BLaER1 (cell line): ENCODE measurements around the gene UBXN7.
"Not testable (repeated sequence)": the region's sequence is repeated elsewhere in the genome, so short reads cannot be mapped to it uniquely, and the experiment has no call there.

Experiments used
- H3K27ac ChIP-seq: shearing (Covaris generic); formaldehyde crosslinking; 2 replicates; pipeline ENCODE4 v1.8.1; 2022
- H3K27me3 ChIP-seq: shearing (Covaris generic); formaldehyde crosslinking; 2 replicates; pipeline ENCODE4 v1.8.1; 2022
- H3K36me3 ChIP-seq: shearing (Covaris generic); formaldehyde crosslinking; 2 replicates; pipeline ENCODE4 v1.8.1; 2022
- H3K4me1 ChIP-seq: shearing (Covaris generic); formaldehyde crosslinking; 2 replicates; pipeline ENCODE4 v1.8.1; 2022
- H3K4me2 ChIP-seq: shearing (Covaris generic); formaldehyde crosslinking; 2 replicates; pipeline ENCODE4 v1.8.1; 2022
- H3K4me3 ChIP-seq: shearing (Covaris generic); formaldehyde crosslinking; 2 replicates; pipeline ENCODE4 v1.8.1; 2022
- H3K9ac ChIP-seq: shearing (Covaris generic); formaldehyde crosslinking; 2 replicates; pipeline ENCODE4 v1.8.1; 2022
- H3K9me3 ChIP-seq: shearing (Covaris generic); formaldehyde crosslinking; 2 replicates; pipeline ENCODE4 v1.8.1; 2022
- H4K20me1 ChIP-seq: shearing (Covaris generic); formaldehyde crosslinking; 2 replicates; pipeline ENCODE4 v1.8.1; 2022
- Cebpa-rat ChIP-seq: shearing (Covaris generic); IDR thresholded peaks from 2 replicates; pipeline ENCODE4 v1.8.1; 2022

Gene UBXN7

DNA sequence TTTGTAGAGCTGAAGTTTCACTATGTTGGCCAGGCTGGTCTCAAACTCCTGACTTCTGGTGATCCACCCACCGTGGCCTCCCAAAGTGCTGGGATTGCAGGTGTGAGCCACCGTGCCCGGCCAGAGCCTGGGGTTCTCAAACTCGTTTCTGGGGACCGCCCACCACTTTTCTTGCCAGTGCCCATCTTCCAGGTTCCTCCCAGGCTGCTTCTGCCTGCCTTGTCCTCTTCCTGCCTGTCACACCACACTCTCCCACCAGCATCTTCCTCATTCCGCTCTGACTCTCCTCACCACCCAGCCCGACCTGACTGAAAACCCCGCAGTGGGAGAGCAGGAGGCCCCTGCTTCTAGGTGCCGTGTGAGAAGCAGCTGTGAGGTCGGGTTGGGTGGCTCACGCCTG is 111.1 kb downstream of the UBXN7 start:
- no peaks in the 10 kb centered on the region for H4K20me1 ChIP-seq
- H3K4me3 ChIP-seq = no peak overlapping the region
- no peak overlapping the region for H3K27ac ChIP-seq
- no peak overlapping the region for H3K9ac ChIP-seq
- H3K4me2 ChIP-seq = no peak overlapping the region
- TF ChIP-seq Cebpa-rat = no peak
- H3K9me3 ChIP-seq = no peaks in the 10 kb centered on the region
- H3K27me3 ChIP-seq = no peaks in the 10 kb centered on the region
- no peaks in the 10 kb centered on the region for H3K36me3 ChIP-seq
- peaks cover 18% of the 10 kb centered on the region for H3K4me1 ChIP-seq

DNA sequence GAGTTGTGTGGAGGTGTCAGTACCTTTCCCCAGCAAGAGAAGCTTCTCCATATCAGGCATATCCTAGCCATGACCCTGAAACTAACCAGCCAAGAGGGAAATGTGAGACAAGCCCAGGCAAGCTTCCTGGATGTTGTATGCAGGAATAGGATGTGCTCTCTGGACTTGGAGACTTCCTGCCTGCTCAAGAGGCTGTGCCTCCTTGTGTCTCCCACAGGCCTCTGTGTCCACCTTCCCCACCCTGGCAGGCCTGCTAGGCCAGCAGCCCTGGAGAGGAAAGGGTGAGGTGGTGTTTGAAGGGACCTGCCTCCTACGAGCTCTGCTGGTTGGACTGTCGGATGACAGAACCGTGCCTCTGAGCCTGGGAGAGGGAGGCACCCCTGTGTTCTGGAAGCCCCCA is 112.1 kb downstream of the UBXN7 start:
- Histone ChIP-seq H3K9ac (no peak overlapping the region), H3K27me3 (no peaks in the 10 kb centered on the region), H3K4me1 (peaks cover 21% of the 10 kb centered on the region), H3K4me2 (no peak overlapping the region), H4K20me1 (no peaks in the 10 kb centered on the region), H3K9me3 (no peaks in the 10 kb centered on the region), H3K27ac (no peak overlapping the region), H3K4me3 (no peak overlapping the region), H3K36me3 (no peaks in the 10 kb centered on the region; the same call in 1 of the 2 replicates)
- no peak for TF ChIP-seq Cebpa-rat

DNA sequence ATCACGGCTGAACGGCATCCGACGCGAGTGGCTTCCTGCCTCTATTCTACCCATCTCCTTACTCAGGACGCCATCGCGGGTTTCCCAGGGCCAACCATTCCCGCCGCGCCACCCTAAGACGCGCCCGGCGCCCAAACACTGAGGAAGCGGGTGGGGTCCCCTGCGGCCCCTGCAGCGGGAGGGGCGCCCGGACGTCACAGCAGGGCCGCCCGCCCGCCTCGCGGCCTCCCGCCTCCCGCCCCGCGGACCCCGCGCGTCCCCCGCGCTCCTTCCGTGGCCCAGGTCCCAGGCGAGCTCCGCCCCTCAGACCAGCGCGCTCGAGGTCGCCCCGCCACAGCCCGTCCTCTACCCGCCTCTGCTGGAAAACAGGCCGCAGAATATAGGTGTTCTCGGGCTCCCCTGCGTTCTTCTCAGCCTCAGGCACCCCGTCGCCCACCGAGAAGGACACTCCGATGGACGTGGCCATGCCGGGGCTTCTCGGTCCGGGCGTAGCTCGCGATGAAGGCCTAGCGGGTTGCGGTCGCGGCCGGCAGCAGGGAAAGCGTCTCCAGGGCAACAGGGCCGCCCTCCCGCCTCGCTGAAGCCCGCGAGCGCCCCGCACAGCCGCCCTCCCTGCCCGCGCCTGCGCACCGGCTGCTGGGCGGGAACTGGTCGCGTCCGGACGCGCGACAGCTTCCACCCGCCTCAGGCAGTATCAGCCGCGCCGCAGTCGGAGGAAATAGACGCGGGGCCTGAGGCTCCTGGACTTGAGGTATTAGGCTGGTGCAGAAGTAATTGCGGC is 114.3 kb downstream of the UBXN7 start, which contains the start of gene DYNLT2B:
Gene DYNLT2B, minus strand, starts transcription at position 554 of the 781 bp plus-strand sequence. Its CDS starts 88 bp downstream, at position 466.
- H3K27ac ChIP-seq = peak within 1 kb of the TSS; percentile 84
- no peaks in the 10 kb centered on the region for H4K20me1 ChIP-seq
- no peaks in the 10 kb centered on the region for H3K27me3 ChIP-seq
- H3K4me3 ChIP-seq = peak within 1 kb of the TSS; percentile 91
- H3K9me3 ChIP-seq = no peaks in the 10 kb centered on the region
- no peak for TF ChIP-seq Cebpa-rat
- peak within 1 kb of the TSS; percentile 81 for H3K4me2 ChIP-seq
- H3K4me1 ChIP-seq = peaks cover 18% of the 10 kb centered on the region
- peak within 1 kb of the TSS; percentile 83 for H3K9ac ChIP-seq
- peaks cover 3% of the 10 kb centered on the region; the same call in 1 of the 2 replicates for H3K36me3 ChIP-seq

DNA sequence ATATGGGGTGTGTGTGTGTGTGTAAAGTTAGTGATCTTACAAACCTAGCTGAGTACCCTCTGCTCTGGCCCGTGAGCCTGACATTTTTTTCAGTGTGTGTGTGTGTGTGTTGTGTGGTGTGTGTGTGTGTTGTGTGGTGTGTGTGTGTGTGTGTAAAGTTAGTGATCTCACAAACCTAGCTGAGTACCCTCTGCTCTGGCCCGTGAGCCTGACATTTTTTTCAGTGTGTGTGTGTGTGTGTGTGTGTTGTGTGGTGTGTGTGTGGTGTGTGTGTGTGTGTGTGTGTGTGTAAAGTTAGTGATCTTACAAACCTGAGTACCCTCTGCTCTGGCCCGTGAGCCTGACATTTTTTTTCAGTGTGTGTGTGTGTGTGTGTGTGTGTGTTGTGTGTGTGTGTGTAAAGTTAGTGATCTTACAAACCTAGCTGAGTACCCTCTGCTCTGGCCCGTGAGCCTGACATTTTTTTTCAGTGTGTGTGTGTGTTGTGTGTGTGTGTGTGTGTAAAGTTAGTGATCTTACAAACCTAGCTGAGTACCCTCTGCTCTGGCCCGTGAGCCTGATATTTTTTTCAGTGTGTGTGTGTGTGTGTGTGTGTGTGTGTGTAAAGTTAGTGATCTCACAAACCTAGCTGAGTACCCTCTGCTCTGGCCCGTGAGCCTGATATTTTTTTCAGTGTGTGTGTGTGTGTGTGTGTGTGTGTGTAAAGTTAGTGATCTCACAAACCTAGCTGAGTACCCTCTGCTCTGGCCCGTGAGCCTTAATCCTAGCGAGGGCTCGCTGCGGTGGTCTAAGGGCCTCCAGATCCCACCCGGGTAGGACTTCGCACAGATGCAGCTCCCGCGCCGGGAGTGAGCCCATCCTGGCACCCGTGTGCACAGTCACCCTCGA is 115.2 kb downstream of the UBXN7 start:
- Histone ChIP-seq H3K4me3 (peak overlapping the region; percentile 91), H3K27ac (peak overlapping the region; percentile 84), H3K9ac (peak overlapping the region; percentile 83), H3K4me2 (peak overlapping the region; percentile 81), H3K4me1 (peaks cover 18% of the 10 kb centered on the region)
- not testable (repeated sequence) for H3K27me3 ChIP-seq, H3K36me3 ChIP-seq, H3K9me3 ChIP-seq, H4K20me1 ChIP-seq

DNA sequence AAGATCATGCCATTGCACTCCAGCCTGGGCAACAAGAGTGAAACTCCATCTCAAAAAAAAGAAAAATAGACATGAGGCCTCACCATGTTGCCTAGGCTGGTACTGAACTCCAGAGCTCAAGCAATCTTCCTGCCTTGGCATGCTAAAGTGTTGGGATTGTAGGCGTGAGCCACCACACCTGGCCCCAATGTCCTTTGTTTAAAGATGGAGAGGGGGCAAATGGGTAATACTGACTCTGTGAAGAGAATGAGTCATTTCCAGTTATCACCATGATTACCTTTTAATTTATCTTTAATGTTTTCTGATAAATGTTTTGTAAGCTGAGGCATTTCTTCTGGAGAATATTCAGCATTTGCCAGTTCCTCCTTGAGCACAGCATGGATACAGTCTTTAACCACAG is 116.4 kb downstream of the UBXN7 start:
- Histone ChIP-seq H3K9me3 (no peaks in the 10 kb centered on the region), H4K20me1 (no peaks in the 10 kb centered on the region), H3K27me3 (no peaks in the 10 kb centered on the region), H3K36me3 (peaks cover 10% of the 10 kb centered on the region; the same call in 1 of the 2 replicates), H3K4me2 (no peak overlapping the region), H3K9ac (no peak overlapping the region), H3K4me3 (no peak overlapping the region), H3K4me1 (peaks cover 18% of the 10 kb centered on the region), H3K27ac (no peak overlapping the region)
- TF ChIP-seq Cebpa-rat = no peak

DNA sequence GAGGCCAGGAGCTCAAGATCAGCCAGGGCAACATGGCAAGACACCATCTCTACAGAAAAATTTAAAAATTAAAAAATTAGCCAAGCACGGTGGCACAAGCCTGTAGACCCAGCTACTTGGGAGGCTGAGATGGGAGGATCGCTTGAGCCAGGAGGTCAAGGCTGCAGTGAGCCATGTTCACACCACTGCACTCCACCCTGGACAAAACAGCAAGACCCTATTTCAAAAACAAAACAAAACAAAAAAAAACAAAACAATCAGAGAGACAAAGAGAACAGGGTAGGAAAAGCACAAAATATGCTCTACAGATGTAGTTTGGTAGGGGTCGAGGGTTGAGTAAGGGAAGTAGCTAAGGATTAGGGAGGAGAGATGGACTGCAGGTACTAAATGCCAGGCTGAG is 117.6 kb downstream of the UBXN7 start:
- no peak overlapping the region for H3K4me3 ChIP-seq

DNA sequence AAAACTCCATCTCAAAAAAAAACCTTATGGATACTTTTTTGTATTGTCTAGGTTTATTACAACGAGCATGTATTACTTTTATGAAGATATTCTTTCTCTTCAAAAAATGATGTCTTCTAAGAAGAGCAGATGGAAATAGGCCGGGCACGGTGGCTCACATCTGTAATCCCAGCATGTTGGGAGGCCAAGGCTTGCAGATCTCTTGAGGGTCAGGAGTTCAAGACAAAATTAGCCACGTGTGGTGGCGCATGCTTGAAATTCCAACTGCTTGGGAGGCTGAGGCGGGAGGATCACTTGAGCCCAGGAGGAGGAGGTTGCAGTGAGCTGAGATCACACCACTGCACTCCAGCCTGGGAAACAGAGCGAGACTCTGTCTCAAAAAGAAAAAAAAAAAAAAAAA is 118.1 kb downstream of the UBXN7 start:
- H3K9ac ChIP-seq, H3K27ac ChIP-seq, H3K27me3 ChIP-seq, H4K20me1 ChIP-seq, H3K4me2 ChIP-seq, H3K4me3 ChIP-seq, H3K9me3 ChIP-seq: not testable (repeated sequence)
- Histone ChIP-seq H3K36me3 (peaks cover 15% of the 10 kb centered on the region; the same call in 1 of the 2 replicates), H3K4me1 (peaks cover 16% of the 10 kb centered on the region)

More for the DNA sequence above, 117.6 kb downstream of the UBXN7 start:
- Histone ChIP-seq H3K27ac (no peak overlapping the region), H3K4me2 (no peak overlapping the region), H3K9ac (no peak overlapping the region), H3K4me1 (peaks cover 18% of the 10 kb centered on the region), H3K9me3 (no peaks in the 10 kb centered on the region), H3K36me3 (peaks cover 15% of the 10 kb centered on the region; the same call in 1 of the 2 replicates), H3K27me3 (no peaks in the 10 kb centered on the region), H4K20me1 (no peaks in the 10 kb centered on the region)
- no peak for TF ChIP-seq Cebpa-rat

DNA sequence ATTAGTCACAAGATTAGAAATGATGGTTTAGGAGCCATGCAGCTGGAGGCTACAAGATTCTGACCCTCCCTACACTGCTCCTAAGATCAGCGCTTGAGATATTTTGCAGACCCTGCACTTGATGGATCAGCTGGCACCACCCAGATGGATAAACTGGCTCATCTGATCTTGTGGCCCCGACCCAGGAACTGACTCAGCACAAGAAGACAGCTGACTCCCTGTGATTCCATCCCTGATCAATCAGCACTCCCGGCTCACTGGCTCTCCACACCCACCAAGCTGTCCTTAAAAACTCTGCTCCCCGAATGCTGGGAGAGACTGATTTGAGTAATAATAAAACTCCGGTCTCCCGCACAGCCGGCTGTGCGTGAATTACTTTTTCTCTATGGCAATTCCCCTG is 129.3 kb downstream of the UBXN7 start:
- H3K36me3 ChIP-seq = peaks cover 57% of the 10 kb centered on the region
- H3K4me1 ChIP-seq, H3K4me2 ChIP-seq, H3K9ac ChIP-seq, H3K27me3 ChIP-seq, H3K9me3 ChIP-seq, H3K4me3 ChIP-seq, H3K27ac ChIP-seq, H4K20me1 ChIP-seq: not testable (repeated sequence)

DNA sequence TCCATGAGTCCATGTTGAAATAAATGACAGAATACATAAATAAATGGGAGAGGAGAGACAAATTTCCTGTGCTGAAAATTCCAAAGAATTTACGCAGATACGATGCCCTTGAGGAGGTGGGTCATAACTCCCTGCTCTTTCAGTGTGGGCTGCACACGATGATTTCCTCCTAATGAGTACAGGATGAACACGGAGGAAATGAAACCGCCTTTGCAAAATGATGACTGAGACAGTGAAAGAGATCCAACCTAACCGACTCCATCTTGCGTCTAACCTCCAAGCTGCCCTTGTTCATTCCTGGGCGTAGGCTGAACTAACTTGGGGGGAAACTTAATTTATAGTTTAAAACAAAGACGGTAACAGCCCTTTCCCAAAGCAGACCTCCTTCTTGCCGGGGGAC is 129.7 kb downstream of the UBXN7 start:
- not testable (repeated sequence) for H3K27me3 ChIP-seq, H3K4me2 ChIP-seq, H3K4me3 ChIP-seq, H3K9ac ChIP-seq, H4K20me1 ChIP-seq, H3K27ac ChIP-seq, H3K4me1 ChIP-seq, H3K9me3 ChIP-seq
- H3K36me3 ChIP-seq = peaks cover 57% of the 10 kb centered on the region

DNA sequence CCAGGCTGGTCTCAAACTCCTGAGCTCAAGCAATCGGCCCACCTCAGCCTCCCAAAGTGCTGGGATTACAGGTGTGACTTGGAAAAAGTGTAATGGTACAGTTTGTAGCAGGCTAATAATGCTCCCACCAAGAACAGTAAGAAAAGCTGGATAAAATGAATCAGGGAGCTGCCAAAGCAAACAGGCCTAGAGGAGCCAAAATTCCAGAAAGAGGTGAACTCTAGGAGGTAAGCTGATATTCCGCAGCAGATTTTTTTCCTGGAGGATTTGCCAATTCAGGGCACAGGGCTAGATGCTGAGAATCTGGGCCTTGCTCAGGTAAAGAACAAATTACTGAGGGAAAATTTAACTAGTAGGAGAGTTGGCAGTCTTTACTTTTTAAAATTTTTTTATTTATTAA is 133.7 kb downstream of the UBXN7 start:
- H3K4me1 ChIP-seq = peaks cover 6% of the 10 kb centered on the region
- H4K20me1 ChIP-seq = no peaks in the 10 kb centered on the region
- H3K4me3 ChIP-seq = no peak overlapping the region
- no peaks in the 10 kb centered on the region for H3K9me3 ChIP-seq
- H3K36me3 ChIP-seq = peaks cover 36% of the 10 kb centered on the region
- H3K4me2 ChIP-seq = no peak overlapping the region
- no peaks in the 10 kb centered on the region for H3K27me3 ChIP-seq
- TF ChIP-seq Cebpa-rat = no peak
- H3K27ac ChIP-seq = no peak overlapping the region
- H3K9ac ChIP-seq = no peak overlapping the region
